ENCODE data around the gene TXK. TPM values are rescaled to one million over a fixed set of nuclear protein-coding genes. Genes with fewer than 3 reads are reported as not detected.

TXK gene
- polyA plus RNA-seq, 10 donors: 0.30 to 3.1 (median 0.60) TPM

DNA sequence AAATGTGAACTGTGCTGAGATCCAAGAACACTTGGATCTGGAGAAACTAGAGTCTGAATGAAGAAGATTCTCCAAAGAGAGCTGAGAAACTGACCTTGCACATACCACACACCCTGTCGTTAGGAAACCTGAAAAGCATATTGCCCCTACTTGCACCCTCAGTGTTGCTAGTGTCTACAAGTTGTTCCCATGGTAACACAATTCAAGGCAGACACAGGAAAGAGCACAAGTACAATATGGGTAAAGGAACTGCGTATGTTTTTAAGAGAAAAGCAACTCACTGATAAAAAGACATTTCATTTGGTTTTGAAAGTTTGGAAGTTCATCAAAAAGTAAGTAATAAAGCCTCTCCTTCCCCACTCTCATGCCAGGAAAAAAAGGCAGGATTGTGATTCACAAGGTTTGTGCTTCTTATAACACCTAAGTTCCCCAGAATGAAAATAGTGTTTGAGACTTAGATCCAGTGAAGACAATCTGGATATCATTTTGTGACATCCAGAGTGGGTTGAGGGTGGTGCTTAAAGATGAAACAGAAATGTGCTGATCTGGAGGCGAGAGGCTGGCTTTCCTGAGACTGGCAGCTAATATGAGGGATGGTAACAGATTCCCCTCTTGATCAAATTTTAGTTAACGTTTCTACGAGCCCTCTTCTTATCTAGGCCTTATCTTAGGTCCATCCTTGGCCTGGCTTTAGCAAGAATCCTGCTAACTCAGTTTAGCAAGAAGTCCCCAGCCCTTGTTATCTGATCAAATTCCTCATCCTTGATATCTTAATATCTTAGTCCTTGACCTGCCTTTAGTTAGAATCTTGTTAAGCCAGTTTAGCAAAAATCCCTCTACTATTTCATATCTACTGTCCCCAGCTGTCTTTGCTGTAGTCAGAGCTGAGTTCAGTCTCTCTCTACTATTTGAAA, 75.2 kb downstream of the TXK start:
- no peak for DNase-seq

DNA sequence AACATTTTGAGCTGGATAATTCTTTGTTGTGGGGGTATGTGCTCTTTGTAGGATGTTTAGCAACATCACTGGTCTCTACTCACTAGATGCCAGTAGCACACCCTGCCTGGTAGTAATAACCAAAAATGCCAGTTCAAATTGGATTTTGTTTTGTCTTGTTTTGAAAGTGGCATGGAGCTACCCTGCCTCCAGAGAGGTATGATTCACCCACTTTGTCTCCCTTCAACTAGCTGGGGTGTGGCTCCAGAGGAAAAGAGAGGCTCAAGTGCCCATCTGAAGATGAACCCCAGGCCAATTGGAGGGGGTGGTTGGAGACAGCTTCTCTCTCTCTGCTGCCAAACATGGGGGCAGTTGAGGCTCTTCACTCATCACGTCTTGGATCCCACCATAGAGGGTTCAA, 83.0 kb downstream of the TXK start:
- DNase-seq: no peak

DNA sequence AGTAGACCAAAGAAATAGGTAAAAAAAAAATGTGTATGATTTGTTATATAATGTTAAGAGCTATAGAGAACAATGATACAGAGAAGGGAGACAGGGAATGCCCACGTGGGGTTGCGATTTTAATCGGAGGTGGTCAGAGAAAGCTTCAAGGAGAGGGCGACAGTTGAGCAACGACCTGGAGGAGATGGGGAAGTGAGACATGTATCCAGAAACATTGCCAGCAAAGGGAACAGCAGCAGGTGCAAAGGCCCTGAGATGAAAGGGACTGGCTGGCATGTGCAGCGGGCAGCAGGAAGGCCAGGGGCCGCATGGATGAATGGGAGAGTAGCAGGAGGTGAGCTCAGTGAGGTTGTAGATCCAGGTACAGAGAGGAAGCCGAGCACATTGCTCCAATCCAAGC, 84.6 kb downstream of the TXK start:
- DNase-seq: no peak

DNA sequence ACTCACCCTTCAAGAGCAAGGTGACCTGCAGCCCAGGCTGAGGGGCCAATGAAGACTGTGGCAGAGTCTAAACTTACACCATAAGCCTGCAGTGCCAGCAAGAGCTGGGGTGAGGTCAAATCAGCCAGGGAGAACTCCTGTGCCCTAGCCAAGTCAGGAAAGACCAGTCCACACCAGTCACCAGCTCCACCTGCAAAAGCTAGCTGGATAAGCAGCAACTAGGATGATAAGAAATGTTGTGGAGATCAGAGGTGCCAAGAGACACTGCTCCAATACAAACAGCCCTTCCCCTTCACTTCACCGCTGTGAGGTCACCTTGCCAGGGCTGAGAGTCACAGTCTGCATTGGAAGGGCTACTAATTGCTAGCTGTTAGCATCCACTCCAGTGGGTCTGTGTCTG, 86.2 kb downstream of the TXK start:
- DNase-seq: no peak

DNA sequence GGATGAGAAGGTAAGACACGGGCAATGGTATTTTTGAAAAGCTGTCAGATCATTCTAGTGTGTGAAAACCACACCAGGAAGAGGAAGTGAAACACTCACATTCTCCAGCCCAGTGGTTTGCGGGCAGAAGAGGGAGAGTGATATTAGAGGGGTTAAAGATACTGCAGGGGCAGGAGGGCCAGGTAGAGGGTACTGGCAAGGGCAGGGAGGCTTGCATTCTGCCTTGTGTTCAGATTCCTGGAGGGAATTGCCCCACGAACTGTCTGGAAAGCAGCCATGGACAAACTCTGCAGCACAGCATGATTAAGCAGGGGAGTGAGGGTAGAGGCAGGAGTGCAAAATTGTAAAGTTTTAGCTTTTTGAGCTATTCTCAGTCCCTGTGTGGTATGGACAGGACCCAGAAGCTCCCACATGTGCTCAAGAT, 86.6 kb downstream of the TXK start:
- peak in 1 of 3 donors; percentile 26 for DNase-seq

DNA sequence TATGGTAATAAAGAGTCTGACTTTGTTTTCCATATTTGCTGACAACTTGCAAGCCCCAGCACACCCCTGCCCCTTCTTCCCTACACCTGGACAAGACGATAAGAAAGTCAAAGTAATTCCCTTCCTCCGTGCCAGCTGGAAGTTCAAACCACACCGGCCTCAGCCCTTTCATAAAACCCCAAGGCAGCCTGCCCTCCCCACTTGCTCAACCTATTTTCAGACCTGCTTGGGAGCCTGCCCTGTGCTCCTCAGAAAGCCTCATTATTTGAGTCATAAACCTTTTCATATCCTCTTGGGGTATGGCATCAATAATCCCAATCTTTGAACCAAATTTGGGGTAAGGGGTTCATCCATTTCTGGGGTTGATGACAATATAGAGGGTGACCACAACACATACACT, 88.0 kb downstream of the TXK start:
- DNase-seq: no peak

DNA sequence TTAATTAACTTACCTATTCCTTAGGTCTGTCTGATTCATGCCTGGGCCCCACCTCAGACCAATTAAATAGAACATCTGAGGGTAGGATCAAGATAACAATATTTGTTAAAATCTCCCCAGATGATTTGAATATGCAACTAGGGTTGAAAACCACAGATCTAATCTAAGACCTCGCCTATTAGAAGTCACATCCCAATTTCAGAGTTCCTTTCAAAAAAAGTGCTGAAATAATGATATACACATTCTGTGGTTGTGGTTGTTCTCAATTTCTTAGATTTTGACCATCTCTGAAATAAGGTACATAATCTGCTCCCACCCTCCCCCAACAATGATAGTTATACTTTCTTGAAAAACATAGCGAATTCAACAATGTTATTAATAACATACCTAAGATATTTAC, 89.8 kb downstream of the TXK start:
- no peak for DNase-seq

DNA sequence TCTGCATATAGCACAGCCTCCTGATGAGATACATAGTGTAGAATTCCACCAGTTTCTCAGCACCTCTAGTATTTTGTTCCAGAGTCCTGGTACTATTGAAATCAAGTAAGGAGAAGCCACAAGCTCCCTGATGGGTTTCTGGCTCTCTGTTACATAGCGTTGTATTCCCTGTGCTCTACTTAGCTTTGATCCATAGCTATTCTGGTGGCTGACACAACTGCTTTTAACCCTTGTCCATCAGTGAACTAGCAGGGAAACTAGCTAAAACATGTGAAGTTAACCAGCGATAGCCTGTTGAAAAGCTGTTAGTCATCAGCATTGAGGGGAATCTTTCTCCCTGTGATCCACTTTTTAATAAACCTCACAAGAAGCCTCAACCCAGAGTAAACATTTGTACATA, 90.5 kb downstream of the TXK start:
- DNase-seq: no peak

DNA sequence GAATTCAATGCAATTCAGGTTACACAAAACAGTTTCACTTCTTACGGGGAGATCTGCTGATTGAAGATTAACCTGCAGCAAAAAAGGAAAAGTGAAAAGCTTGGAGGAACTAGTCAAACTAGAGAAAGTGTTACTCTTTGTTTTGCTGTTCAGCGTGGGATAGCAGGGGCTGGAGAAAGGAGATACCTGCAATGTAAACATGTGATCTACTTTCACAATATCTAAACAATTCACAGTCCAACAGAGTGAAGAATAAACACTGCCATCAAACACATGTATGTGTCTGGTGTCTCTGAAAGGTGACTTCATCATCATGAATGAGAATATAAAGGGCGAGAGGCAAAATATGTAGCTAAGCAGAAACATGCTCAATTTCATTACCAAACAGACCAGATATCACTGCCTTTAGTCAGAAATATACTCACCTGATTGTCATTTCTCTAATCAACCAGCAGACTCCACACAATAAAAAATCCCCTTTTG, 91.0 kb downstream of the TXK start:
- no peak for DNase-seq

DNA sequence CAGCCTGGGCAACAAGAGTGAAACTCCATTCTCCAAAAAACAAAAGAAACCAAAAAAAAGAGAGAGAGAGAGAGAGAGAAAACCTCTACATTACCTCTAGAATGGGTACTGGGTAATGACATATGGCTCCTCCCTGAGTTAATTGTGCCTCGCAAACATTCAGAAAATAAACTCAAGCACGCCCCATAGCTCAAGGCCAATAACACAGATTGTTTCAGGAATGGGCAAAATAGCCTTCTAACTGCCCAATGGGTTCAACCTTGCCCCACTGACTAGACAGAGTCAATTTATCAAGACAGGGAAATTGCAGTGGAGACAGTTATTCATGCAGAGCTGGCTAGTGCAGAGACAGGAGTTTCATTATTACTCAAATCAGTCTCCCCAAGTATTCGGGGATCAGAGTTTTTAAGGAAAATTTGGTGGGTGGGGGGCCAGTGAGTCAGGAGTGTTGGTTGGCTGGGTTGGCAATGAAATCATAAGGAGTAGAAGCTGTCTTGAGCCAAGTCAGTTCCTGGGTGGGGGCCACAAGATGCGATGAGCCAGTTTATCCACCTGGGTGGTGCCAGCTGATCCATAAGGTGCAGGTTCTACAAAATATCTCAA, 92.4 kb downstream of the TXK start:
- DNase-seq: no peak

DNA sequence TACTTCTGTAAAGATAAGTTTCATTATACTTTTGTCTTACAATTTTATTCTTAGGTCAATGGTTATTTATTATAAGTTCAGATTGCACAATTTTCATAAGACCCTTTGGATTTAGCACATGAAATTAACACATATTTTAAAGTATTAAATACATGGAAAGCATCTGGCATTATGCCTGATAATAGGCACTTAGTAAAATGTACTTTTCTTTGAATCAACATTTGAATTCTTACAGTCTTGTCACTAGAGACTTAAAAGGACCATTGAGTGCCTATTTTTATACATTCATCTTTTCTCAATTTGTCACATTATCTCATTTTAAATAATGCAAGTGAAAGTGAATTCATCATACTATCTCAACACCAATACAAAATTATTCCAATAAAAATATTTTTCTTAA, 94.5 kb downstream of the TXK start:
- DNase-seq: no peak

DNA sequence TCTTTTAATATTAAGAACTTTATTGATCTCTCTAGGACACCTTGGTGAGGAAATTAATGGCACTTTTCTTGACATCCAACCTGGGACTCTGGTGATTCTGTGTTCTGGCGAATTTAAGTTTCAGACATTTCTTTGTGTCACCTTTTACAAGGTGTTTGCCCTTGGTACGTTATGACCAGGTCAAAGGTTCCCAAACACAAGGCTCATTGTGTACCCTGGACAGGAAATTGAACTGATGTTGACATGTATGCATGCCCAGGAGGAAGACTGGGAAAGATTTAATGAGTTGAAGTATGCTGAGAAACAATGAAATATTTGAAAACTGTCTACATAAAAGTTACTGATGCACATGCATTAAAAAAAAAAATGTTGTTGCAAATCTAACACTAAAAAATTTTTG, 95.4 kb downstream of the TXK start:
- DNase-seq: no peak

DNA sequence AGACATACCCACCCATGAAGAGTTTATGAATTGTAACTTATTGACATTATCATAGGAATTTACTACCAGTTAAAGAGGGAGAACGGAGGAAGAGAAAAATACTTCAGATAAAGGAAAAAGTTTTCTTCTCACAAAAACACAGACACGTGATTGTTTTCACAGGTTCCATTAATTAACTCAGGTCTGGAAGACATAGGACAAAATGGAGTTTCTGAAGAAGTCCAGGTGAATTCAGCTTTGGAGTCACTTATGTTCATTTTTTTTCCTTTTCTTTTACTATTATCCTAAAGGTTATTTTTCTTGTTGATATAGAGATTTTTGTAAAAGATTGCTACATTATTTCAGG, 97.0 kb downstream of the TXK start:
- no peak for DNase-seq

DNA sequence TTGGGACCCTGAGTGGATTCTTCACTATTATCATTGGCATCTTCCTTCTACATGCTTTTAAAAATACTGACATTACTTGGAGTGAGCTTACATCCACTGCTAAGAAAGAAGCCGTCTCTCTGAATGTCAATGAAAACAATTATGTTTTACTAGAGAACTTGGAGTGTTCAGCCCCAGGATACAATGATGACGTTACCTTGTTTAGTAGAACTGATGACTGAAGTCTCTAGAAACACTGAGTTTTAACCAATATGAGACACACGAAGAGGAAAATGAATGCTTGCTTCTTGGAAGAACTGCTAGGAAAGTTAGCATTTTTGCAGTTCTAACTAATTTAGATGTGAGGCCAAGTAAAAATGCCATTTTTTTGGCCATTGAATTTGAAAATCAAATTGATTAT, 98.1 kb downstream of the TXK start:
- no peak for DNase-seq

DNA sequence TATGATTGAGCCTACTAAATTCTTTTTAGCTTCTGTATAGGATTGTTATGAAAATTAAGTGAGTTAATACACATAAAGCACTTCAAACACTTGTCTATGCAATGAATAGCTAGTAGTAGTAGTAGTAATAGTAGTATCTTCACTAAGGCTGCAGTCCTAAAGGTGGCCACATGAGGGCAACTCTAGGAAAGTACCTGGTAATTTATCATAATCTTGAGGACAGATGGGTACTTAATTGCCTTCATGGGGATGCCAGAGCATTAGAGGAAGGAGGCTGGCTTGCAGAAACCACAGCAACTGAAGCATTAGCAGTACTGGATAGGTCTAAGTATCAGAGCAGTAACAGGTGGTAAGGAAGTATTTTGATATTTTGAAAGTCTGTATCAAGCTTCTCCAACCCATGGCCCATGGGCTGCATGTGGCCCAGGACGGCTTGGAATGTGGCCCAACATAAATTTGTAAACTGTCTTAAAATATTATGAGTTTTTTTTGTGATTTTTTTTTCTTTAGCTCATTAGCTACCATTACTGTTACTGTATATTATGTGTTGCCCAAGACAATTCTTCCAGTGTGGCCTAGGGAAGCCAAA, 100.1 kb downstream of the TXK start:
- DNase-seq: no peak

DNA sequence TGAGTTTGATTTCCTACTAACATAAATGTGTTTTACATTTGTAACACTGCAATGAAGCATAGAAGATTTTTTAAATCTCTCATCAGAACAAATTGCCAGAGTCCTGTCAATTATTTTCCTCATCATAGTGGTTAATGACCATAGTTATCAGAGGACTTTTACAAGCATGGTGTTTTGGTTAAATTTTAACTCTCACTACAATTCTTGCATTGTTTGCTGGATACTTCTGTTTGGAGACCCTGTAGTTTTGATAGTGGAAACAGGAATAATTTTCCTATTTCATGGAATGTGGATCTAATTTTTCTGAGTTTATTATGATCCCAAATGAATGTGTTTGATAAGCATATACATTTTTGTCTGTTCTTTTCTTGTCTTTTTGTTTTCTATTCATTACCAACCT, 100.6 kb downstream of the TXK start:
- DNase-seq: no peak

DNA sequence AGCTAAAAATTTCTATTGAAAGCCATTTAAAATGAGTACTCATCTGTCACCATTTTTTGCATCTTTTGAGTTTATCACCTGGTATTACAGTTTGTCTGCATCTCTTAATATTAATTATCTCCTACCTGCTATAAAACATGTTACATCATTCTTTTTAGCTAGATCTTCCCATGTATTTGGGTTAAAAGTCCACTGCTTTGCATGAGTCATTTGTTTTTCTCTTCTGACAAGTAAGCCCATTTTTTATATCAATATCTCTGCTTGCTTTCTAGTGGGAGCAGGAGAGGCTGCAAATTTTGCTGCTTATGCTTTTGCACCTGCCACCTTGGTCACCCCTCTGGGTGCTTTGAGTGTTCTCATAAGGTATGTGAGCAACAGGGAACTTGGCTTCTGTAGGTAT, 101.3 kb downstream of the TXK start:
- DNase-seq: no peak

DNA sequence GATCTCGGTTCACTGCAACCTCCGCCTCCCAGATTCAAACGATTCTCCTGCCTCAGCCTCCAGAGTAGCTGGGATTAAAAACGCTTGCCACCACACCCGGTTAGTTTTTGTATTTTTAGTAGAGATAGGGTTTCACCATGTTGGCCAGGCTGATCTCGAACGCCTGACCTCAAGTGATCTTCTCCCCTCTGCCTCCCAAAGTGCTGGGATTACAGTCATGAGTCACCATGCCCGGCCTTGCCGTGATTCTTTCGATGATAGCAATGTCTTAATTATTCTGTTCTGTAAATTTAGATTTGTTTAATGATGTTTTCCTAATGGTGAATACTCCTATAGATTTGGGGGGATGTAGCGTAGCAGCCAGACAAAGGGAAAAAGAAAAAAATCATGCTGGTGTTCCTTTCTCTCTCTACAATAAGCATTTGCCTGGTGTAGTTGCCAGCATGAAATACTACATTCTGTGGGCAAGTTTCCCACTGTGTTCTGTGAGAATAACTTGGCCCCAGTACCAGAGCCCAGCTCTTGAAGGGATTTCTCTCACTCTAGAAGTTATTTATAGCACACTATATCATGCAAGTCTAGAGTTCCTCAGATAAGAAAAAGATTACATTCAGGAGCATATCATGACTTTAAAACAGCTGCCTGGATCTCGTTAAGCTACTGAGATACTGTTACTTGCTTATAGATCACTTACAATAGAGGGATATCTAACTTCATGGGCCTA, 102.1 kb downstream of the TXK start:
- peak in 1 of 3 donors; percentile 18 for DNase-seq

DNA sequence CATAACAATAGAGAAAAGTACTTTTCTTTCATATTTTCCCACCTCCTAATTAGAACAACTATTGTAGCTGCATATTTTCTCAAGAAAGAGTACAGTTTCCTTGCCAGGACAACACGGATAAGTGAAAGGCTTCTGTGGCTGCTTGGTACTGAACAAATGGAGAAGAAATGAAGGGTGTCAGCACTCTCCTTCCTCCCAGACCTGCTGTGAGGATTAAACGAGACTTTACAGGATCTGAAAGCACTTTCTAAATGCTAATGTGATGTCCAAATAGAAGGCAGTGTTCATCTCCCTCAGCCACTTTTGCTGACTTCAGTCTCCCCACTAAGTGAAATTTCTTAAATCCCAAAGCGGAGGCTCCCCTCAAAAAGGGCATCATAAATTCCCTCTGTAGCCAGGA, 103.6 kb downstream of the TXK start:
- DNase-seq: no peak

DNA sequence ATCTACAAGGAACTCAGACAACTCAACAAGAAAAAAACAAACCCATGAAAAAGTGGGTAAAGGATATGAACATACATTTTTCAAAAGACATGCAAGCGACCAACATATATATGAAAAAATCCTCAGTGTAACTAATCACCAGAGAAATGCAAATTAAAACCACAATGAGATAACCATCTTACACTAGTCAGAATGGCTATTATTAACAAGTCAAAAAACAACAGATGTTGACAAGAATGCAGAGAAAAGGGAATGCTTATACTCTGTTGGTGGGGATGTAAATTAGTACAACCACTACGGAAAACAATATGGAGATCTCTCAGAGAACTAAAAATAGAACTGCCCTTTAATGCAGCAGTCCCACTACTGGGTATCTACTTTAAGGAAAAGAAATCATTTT, 105.4 kb downstream of the TXK start:
- DNase-seq: no peak

DNA sequence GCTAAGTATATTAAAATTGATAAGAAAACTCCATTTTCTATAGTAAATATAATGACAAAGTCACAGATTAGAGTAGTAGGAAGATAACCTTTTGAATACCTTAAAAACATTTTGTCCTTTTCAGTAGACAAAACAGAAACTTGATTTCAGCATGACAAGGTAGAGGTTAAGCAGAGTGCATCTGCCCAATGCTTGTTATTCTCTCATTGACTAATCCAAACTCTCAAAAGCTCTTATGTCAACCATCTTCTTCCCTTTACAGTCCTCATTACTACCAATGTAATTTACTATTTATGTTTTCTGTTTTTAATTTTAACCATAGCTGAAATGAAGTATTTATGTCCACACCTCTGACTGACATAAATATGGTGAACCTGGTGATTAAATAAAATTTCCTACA, 106.4 kb downstream of the TXK start:
- no peak for DNase-seq

DNA sequence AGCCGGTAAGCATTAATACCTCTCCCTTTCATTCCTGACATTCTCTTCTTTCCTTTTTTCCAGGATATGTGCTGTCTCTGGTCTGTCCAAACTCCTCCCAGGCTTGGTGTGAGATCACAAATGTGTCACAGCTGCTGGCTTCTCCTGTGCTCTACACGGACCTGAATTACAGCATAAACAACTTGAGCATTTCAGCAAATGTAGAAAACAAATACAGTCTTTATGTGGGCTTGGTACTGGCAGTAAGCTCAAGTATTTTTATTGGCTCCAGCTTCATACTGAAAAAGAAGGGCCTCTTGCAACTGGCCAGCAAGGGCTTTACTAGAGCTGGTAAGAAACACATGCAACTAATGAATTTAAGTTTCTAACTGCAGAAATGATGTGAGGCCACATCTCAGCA, 109.0 kb downstream of the TXK start:
- peak in 1 of 3 donors; percentile 33 for DNase-seq

DNA sequence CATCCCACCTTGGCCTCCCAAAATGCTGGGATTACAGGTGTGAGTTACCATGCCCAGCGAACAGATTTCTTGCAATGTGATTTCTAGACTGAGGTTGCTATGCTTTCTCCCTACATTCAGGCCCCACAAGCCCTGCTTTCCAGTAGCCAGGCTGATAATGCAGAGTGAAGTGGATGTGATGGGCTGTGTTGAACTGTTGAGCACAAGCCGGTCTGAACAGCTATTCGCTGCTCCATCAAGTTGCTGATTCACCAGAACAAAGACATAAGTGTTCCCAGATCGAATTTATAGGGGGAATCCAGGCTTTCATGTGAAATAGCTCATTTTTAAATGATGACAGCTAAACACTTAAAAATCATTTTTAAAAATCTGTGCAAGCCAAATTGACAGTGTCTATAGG, 109.5 kb downstream of the TXK start:
- DNase-seq: no peak
